Stomach (tissue), 4 donors: ENCODE measurements around the gene C2CD4A.

Experiments used
- POLR2A ChIP-seq, 4 donors: fragments of 450-650 bp; IDR thresholded peaks; one replicate each; pipeline ENCODE4 v1.6.1; 2016; ENCODE audit warnings: antibody characterized with exemption in 4 of 4, control low read depth in 2 of 4, mild to moderate bottlenecking in 1 of 4, moderate library complexity in 1 of 4
- TF ChIP-seq, protein P1 (sequence below), 7 experiments: fragments of 450-650 bp in 4 of 7; fragments of 200-600 bp in 3 of 7; sonication (generic) in 3 of 7; IDR thresholded peaks; one replicate each; pipeline ENCODE4 v1.5.1; 2016 to 2019; ENCODE audit warnings: antibody characterized with exemption in 7 of 7, control low read depth in 2 of 7, mild to moderate bottlenecking in 1 of 7

GRCh38 chr15:62090988-62091387 lies 24.2 kb downstream of the C2CD4A start:
- TF ChIP-seq, protein P1, sequence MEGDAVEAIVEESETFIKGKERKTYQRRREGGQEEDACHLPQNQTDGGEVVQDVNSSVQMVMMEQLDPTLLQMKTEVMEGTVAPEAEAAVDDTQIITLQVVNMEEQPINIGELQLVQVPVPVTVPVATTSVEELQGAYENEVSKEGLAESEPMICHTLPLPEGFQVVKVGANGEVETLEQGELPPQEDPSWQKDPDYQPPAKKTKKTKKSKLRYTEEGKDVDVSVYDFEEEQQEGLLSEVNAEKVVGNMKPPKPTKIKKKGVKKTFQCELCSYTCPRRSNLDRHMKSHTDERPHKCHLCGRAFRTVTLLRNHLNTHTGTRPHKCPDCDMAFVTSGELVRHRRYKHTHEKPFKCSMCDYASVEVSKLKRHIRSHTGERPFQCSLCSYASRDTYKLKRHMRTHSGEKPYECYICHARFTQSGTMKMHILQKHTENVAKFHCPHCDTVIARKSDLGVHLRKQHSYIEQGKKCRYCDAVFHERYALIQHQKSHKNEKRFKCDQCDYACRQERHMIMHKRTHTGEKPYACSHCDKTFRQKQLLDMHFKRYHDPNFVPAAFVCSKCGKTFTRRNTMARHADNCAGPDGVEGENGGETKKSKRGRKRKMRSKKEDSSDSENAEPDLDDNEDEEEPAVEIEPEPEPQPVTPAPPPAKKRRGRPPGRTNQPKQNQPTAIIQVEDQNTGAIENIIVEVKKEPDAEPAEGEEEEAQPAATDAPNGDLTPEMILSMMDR (IDR thresholded peaks at IDR 0.05) = no peak
- TF ChIP-seq POLR2A (IDR thresholded peaks at IDR 0.05) = no peak
